ENCODE results near the gene EHD4.

The EHD4 gene

GRCh38 chr15:41957021-41957897 lies 15.1 kb downstream of the EHD4 start:
- DNase-seq (ENCODE audit: low spot score) = no peak

GRCh38 chr15:41955807-41956525 lies 16.4 kb downstream of the EHD4 start:
- DNase-seq (ENCODE audit: low spot score) = no peak

GRCh38 chr15:41955100-41955499 lies 17.3 kb downstream of the EHD4 start:
- no peak for DNase-seq (ENCODE audit: low spot score)

- DNase-seq (ENCODE audit: low spot score) = no peak
Observed at GRCh38 chr15:41954036-41954435, 18.3 kb downstream of the EHD4 start.

GRCh38 chr15:41952013-41952563 lies 20.3 kb downstream of the EHD4 start:
- DNase-seq (ENCODE audit: low spot score) = no peak

GRCh38 chr15:41951571-41951970 lies 20.8 kb downstream of the EHD4 start:
- no peak for DNase-seq (ENCODE audit: low spot score)

- DNase-seq (ENCODE audit: low spot score) = no peak
Observed at GRCh38 chr15:41950489-41950888, 21.9 kb downstream of the EHD4 start.

- no peak for DNase-seq (ENCODE audit: low spot score)
Observed at GRCh38 chr15:41950127-41950483, 22.3 kb downstream of the EHD4 start.

GRCh38 chr15:41949401-41950126 lies 22.8 kb downstream of the EHD4 start:
- DNase-seq (ENCODE audit: low spot score) = no peak

- DNase-seq (ENCODE audit: low spot score) = no peak
Observed at GRCh38 chr15:41948490-41948889, 23.9 kb downstream of the EHD4 start.

GRCh38 chr15:41946970-41947369 lies 25.4 kb downstream of the EHD4 start:
- DNase-seq (ENCODE audit: low spot score) = no peak

GRCh38 chr15:41945731-41946130 lies 26.6 kb downstream of the EHD4 start:
- DNase-seq (ENCODE audit: low spot score) = no peak

- no peak for DNase-seq (ENCODE audit: low spot score)
Observed at GRCh38 chr15:41945221-41945620, 27.1 kb downstream of the EHD4 start.

- DNase-seq (ENCODE audit: low spot score) = no peak
Observed at GRCh38 chr15:41944313-41944940, 27.9 kb downstream of the EHD4 start.

- no peak for DNase-seq (ENCODE audit: low spot score)
Observed at GRCh38 chr15:41943543-41944312, 28.6 kb downstream of the EHD4 start.

GRCh38 chr15:41942886-41943285 lies 29.5 kb downstream of the EHD4 start:
- no peak for DNase-seq (ENCODE audit: low spot score)

GRCh38 chr15:41941644-41942415 lies 30.5 kb downstream of the EHD4 start:
- no peak for DNase-seq (ENCODE audit: low spot score)

- DNase-seq (ENCODE audit: low spot score) = no peak
Observed at GRCh38 chr15:41940441-41940857, 31.9 kb downstream of the EHD4 start.

GRCh38 chr15:41939986-41940385 lies 32.4 kb downstream of the EHD4 start:
- no peak for DNase-seq (ENCODE audit: low spot score)

GRCh38 chr15:41937568-41937923 lies 34.8 kb downstream of the EHD4 start:
- no peak for DNase-seq (ENCODE audit: low spot score)
